ENCODE measurements around the gene MAEA. TPM values are rescaled to one million over a fixed set of nuclear protein-coding genes. Genes with fewer than 3 reads are reported as not detected.
A peak's percentile ranks its signal among the peaks of the same experiment; 100 is the strongest.

MAEA gene
- polyA plus RNA-seq, 3 donors: 34.3 to 83.5 (median 37.7) TPM

DNA sequence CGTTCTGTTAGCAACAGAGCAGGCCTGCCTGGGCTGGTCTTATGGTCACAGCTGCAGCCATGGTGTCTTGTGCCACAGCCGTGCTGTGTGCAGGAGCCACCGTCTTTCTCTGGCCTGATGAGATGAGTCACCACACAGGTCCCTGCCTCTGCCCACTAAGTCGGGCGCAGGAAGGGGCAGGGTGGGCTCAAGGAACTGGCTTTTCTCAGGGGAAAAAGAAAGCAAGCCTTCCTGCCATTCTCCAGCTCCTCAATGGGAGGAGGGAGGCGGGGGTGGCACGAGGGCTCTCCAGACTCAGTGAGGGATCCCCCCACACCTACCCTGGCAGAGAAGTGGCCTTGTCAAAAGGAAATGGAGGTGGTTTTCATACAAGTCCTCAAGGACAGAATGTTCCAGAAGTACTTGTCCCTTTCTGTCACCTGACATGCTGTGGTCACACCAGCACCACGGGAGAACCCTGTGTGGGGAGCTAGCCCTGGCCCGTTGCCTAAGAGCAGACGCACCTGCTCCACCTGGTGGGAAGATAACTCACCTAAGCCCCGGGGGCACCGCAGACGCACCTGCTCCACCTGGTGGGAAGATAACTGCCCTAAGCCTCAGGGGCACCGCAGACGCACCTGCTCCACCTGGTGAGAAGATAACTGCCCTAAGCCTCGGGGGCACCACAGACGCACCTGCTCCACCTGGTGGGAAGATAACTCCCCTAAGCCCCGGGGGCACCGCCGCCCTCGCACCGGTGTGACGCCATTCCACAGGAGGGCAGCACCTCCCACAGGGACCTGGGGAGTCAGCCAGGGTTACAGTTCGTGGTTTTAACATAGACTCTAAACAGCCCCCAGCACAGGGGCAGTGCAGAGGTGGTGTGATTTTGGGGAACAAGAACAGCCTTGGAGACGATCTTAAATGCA is 75.8 kb downstream of the MAEA start:
- 85% methylated on average over 19 of the region's 25 CpGs for WGBS (ENCODE audit: insufficient coverage)
- intact Hi-C loops (cut with micrococcal nuclease): no loop called here
- H3K27me3 ChIP-seq (ENCODE audit: control insufficient read depth in 2 of 2, insufficient read depth in 2 of 2, low read length in 2 of 2): no peaks in the 10 kb centered on the region
- no peak overlapping the region for H3K4me3 ChIP-seq (replicated peaks in 1 of 3; ENCODE audit: low read depth in 2 of 3, low read length in 3 of 3)
- peaks cover 0 to 3% (median 2%) of the 10 kb centered on the region in 3 donors for H3K27me3 Mint-ChIP-seq (ENCODE audit: low read depth in 3 of 3)
- no peak for DNase-seq
- no peak overlapping the region for H2AFZ ChIP-seq (ENCODE audit: insufficient read depth, low read depth, low read length, poor library complexity, severe bottlenecking)
- H3K27ac Mint-ChIP-seq: peak overlapping the region in 2 of 7 donors; percentile 23 to 45
- H4K20me1 ChIP-seq (ENCODE audit: insufficient read depth, low read length): no peaks in the 10 kb centered on the region
- H3K27ac ChIP-seq (ENCODE audit: low read depth in 1 of 2, low read length in 2 of 2): no peak overlapping the region
- H3K4me1 ChIP-seq (ENCODE audit: control insufficient read depth in 1 of 2, insufficient read depth in 2 of 2, low read length in 2 of 2): no peaks in the 10 kb centered on the region
- H3K4me1 Mint-ChIP-seq: no peaks in the 10 kb centered on the region
- no peaks in the 10 kb centered on the region for H3K9me3 Mint-ChIP-seq
- H3K79me2 ChIP-seq (ENCODE audit: insufficient read depth, low read length): no peaks in the 10 kb centered on the region
- peaks cover 25 to 50% of the 10 kb centered on the region in 2 donors for H3K36me3 ChIP-seq (replicated peaks in 1 of 2; ENCODE audit: control insufficient read depth in 1 of 2, insufficient read depth in 2 of 2, low read length in 2 of 2)
- no peaks in the 10 kb centered on the region for H3K9me3 ChIP-seq (replicated peaks in 1 of 2; ENCODE audit: control insufficient read depth in 1 of 2, insufficient read depth in 1 of 2, low read length in 2 of 2)
- no peak overlapping the region for H3K4me3 Mint-ChIP-seq
- no peak overlapping the region for H3K4me2 ChIP-seq (replicated peaks; ENCODE audit: extremely low read depth, low read length, poor library complexity, severe bottlenecking)
- H3K9ac ChIP-seq (ENCODE audit: insufficient read depth, low read length, poor library complexity, severe bottlenecking): no peak overlapping the region
- H3K36me3 Mint-ChIP-seq: peaks cover 15 to 74% of the 10 kb centered on the region in 2 donors
- TF ChIP-seq, protein P1, sequence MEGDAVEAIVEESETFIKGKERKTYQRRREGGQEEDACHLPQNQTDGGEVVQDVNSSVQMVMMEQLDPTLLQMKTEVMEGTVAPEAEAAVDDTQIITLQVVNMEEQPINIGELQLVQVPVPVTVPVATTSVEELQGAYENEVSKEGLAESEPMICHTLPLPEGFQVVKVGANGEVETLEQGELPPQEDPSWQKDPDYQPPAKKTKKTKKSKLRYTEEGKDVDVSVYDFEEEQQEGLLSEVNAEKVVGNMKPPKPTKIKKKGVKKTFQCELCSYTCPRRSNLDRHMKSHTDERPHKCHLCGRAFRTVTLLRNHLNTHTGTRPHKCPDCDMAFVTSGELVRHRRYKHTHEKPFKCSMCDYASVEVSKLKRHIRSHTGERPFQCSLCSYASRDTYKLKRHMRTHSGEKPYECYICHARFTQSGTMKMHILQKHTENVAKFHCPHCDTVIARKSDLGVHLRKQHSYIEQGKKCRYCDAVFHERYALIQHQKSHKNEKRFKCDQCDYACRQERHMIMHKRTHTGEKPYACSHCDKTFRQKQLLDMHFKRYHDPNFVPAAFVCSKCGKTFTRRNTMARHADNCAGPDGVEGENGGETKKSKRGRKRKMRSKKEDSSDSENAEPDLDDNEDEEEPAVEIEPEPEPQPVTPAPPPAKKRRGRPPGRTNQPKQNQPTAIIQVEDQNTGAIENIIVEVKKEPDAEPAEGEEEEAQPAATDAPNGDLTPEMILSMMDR (IDR thresholded peaks at IDR 0.05): no peak

DNA sequence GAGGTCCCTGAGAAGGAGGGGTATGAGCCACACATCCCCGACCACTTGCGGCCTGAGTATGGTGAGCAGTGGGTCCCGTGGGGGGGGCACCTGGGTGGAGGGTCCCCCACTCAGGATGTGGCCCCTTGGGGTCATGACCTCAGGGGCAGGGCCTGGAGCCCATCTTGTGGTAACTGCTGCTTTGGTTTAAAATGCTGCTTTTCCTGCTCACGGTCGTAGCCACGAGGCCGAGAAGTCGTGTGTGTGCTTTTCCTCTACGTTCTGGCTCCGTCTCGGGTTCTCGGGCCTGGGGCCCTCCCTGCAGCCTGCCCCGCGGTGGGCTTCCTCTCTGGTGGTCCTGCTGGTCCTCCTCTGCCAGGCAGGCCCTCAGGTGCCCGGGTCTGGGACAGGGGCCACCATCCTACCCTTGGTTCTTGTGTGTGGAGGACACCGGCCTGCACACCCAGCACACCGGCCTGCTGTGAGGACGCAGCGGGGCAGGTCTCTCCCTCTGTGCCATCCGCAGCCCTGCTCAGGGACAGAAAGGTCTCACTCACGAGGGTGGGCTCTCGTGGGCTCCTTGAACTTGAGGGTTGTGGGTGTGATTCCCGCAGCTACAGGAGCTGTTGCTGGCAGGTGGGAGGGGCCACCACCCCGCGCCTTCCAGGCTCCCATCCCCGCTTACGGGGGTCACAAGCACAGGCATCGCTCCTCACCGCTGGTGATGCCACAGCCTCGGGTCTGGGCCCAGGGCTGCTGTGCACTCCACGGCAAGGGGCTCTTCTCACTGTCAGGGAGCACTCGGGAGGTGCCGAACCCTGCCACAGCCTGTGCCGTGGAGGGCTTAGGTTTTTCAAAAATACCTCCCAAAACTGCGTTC is 76.9 kb downstream of the MAEA start:
- Mint-ChIP-seq H3K36me3 (peaks cover 24 to 77% of the 10 kb centered on the region in 2 donors), H3K9me3 (peaks cover 0 to 8% (median 4%) of the 10 kb centered on the region in 7 donors), H3K4me3 (no peak overlapping the region), H3K27me3 (ENCODE audit: low read depth in 3 of 3) (peaks cover 0 to 3% (median 2%) of the 10 kb centered on the region in 3 donors), H3K27ac (no peak overlapping the region), H3K4me1 (no peaks in the 10 kb centered on the region)
- no peak overlapping the region for H3K27ac ChIP-seq (ENCODE audit: low read depth in 1 of 2, low read length in 2 of 2)
- TF ChIP-seq, protein P1 (IDR thresholded peaks at IDR 0.05): no peak
- H3K4me1 ChIP-seq (ENCODE audit: control insufficient read depth in 1 of 2, insufficient read depth in 2 of 2, low read length in 2 of 2): no peaks in the 10 kb centered on the region
- no peaks in the 10 kb centered on the region for H4K20me1 ChIP-seq (ENCODE audit: insufficient read depth, low read length)
- H3K79me2 ChIP-seq (ENCODE audit: insufficient read depth, low read length): no peaks in the 10 kb centered on the region
- H3K4me3 ChIP-seq (replicated peaks in 1 of 3; ENCODE audit: low read depth in 2 of 3, low read length in 3 of 3): no peak overlapping the region
- no peak overlapping the region for H3K9ac ChIP-seq (ENCODE audit: insufficient read depth, low read length, poor library complexity, severe bottlenecking)
- no peaks in the 10 kb centered on the region for H3K27me3 ChIP-seq (ENCODE audit: control insufficient read depth in 2 of 2, insufficient read depth in 2 of 2, low read length in 2 of 2)
- WGBS (ENCODE audit: insufficient coverage): 95% methylated on average over 34 of the region's 35 CpGs
- intact Hi-C loops (cut with micrococcal nuclease): no loop called here
- peaks cover 0 to 6% of the 10 kb centered on the region in 2 donors for H3K9me3 ChIP-seq (replicated peaks in 1 of 2; ENCODE audit: control insufficient read depth in 1 of 2, insufficient read depth in 1 of 2, low read length in 2 of 2)
- H3K36me3 ChIP-seq (replicated peaks in 1 of 2; ENCODE audit: control insufficient read depth in 1 of 2, insufficient read depth in 2 of 2, low read length in 2 of 2): peaks cover 21 to 51% of the 10 kb centered on the region in 2 donors
- no peak overlapping the region for H3K4me2 ChIP-seq (replicated peaks; ENCODE audit: extremely low read depth, low read length, poor library complexity, severe bottlenecking)
- no peak for DNase-seq
- no peak overlapping the region for H2AFZ ChIP-seq (ENCODE audit: insufficient read depth, low read depth, low read length, poor library complexity, severe bottlenecking)
